Upper lobe of left lung (tissue), 4 donors: ENCODE results near the gene FRMPD4.

Experiments
- CTCF ChIP-seq, 6 experiments: fragments of 450-650 bp in 4 of 6; fragments of 200-600 bp in 2 of 6; sonication (generic) in 2 of 6; IDR thresholded peaks; one replicate each; pipeline ENCODE4 v1.5.1; 2016 to 2019; ENCODE audit warnings: antibody characterized with exemption in 6 of 6
- EP300 ChIP-seq, 4 donors: sonication (generic); formaldehyde crosslinking; IDR thresholded peaks; one replicate each; pipeline ENCODE4 v1.5.1; 2017; ENCODE audit warnings: antibody characterized with exemption in 4 of 4, control low read depth in 2 of 4

GRCh38 chrX:12379671-12380070 lies 241.4 kb downstream of the FRMPD4 start:
- no peak for TF ChIP-seq CTCF (IDR thresholded peaks at IDR 0.05)
- TF ChIP-seq EP300 (IDR thresholded peaks at IDR 0.05) = no peak
